Kidney (tissue), 14 donors: ENCODE data around the gene AARS2. TPM values are rescaled to one million over a fixed set of nuclear protein-coding genes. Genes with fewer than 3 reads are reported as not detected.

Experiments used
- DNase-seq, 5 donors: peaks; one replicate each; pipeline ENCODE4 v3.0.0-alpha.2; 2013 to 2020
- FAIRE-seq: peaks from 2 replicates; lab custom pipeline; 2012; peaks lifted over from hg19 to GRCh38; lab: Jason Lieb, UNC
- H3K27ac ChIP-seq, 2 donors: one replicate each; pipeline ENCODE4 v1.7.0; 2013; ENCODE audit warnings: low read depth in 2 of 2, low read length in 2 of 2, inconsistent platforms in 1 of 2
- H3K27me3 ChIP-seq: one replicate; pipeline ENCODE4 v1.7.1; 2013; ENCODE audit warnings: low read length, inconsistent platforms; ENCODE audit not compliant: control insufficient read depth, insufficient read depth
- H3K36me3 ChIP-seq, 3 donors: one replicate each; pipeline versions ENCODE4 v1.7.0 to v1.7.1; 2013; ENCODE audit warnings: low read length in 3 of 3, control low read depth in 1 of 3, inconsistent platforms in 1 of 3; ENCODE audit not compliant: insufficient read depth in 3 of 3, control insufficient read depth in 2 of 3
- H3K4me1 ChIP-seq, 3 donors: one replicate each; pipeline versions ENCODE4 v1.7.0 to v1.7.1; 2013; ENCODE audit warnings: low read length in 3 of 3, inconsistent platforms in 1 of 3, low read depth in 1 of 3; ENCODE audit not compliant: control insufficient read depth in 2 of 3, insufficient read depth in 2 of 3
- H3K4me3 ChIP-seq, 3 donors: one replicate each; pipeline versions ENCODE4 v1.7.0 to v1.8.1; 2013; ENCODE audit warnings: low read length in 3 of 3, control low read depth in 1 of 3, inconsistent platforms in 1 of 3
- H3K9ac ChIP-seq, 3 donors: one replicate each; pipeline versions ENCODE4 v1.7.0 to v1.7.1; 2013; ENCODE audit warnings: low read length in 3 of 3, control low read depth in 1 of 3, inconsistent platforms in 1 of 3
- H3K9me3 ChIP-seq, 3 donors: one replicate each; pipeline versions ENCODE4 v1.7.0 to v1.7.1; 2013; ENCODE audit warnings: low read length in 3 of 3, control low read depth in 1 of 3, inconsistent platforms in 1 of 3; ENCODE audit not compliant: control insufficient read depth in 2 of 3, insufficient read depth in 1 of 3
- intact Hi-C: fragments of 100-400 bp; cut with DNase I; formaldehyde crosslinking; loops from one replicate; pipeline ENCODE4 v1.11.1; 2022
- polyA plus RNA-seq: library from polyadenylated mRNA; stranded (reverse); fragments of 350-450 nt; fragmentation: Illumina TruSeq; extraction: RNeasy Lipid Tissue Mini Kit (QIAGEN cat#74804); gene quantifications from one replicate; pipeline ENCODE4 v1.2.3, GENCODE V29; 2014; ENCODE audit warnings: low read depth, low replicate concordance; ENCODE audit not compliant: insufficient read depth
- total RNA-seq: library from RNA; stranded (reverse); fragmentation: NEBNext Ultra II Directional; extraction: Animal tissue kit (Norgen Biotek cat#: 25700); gene quantifications from one replicate; pipeline ENCODE4 v1.2.1, GENCODE V29; 2021
- TF ChIP-seq, protein P1 (sequence below): IDR thresholded peaks from 3 replicates; pipeline ENCODE4 v1.5.1; 2012; ENCODE audit warnings: mild to moderate bottlenecking, moderate library complexity, borderline replicate concordance; ENCODE audit not compliant: insufficient read depth; ENCODE audit errors: extremely low read depth
- donor health status: control.
- donor health status: control.
- donor health status: control.
- donor health status: control.
- donor health status: control.
- donor health status: DM: yes; HTN: yes; CAD: no.
- donor health status: Normal renal cell carcinoma (clear cell type).

The AARS2 gene
- total and polyA plus RNA-seq, 2 donors from 2014 or later: 5.4 to 12.6 TPM

DNA sequence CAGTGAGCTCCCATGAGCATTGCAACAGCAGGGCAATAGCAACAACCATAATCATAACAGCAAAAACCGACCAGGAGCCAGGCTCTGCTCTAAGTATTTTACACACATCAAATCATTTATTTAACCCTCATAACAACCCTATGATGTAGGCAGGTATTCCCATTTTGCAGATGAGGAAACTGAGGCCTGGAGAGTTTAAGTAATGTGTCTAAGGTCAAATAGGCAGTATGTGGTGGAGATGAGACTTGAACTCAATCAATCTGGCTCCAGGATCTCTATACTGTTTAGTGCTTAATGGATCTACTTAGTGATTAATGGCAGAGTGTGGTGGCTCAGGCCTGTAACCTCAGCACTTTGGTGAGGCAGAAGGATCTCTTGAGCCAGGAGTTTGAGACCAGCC lies 39.5 kb downstream of the AARS2 start:
- no peak overlapping the region for H3K27ac ChIP-seq
- H3K4me3 ChIP-seq: no peak overlapping the region
- intact Hi-C loops: no loop called here
- TF ChIP-seq, protein P1, sequence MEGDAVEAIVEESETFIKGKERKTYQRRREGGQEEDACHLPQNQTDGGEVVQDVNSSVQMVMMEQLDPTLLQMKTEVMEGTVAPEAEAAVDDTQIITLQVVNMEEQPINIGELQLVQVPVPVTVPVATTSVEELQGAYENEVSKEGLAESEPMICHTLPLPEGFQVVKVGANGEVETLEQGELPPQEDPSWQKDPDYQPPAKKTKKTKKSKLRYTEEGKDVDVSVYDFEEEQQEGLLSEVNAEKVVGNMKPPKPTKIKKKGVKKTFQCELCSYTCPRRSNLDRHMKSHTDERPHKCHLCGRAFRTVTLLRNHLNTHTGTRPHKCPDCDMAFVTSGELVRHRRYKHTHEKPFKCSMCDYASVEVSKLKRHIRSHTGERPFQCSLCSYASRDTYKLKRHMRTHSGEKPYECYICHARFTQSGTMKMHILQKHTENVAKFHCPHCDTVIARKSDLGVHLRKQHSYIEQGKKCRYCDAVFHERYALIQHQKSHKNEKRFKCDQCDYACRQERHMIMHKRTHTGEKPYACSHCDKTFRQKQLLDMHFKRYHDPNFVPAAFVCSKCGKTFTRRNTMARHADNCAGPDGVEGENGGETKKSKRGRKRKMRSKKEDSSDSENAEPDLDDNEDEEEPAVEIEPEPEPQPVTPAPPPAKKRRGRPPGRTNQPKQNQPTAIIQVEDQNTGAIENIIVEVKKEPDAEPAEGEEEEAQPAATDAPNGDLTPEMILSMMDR: no peak
- DNase-seq (no peak), FAIRE-seq (no peak)
- no peaks in the 10 kb centered on the region for H3K36me3 ChIP-seq
- H3K4me1 ChIP-seq: peaks cover 0 to 2% (median 0%) of the 10 kb centered on the region in 3 donors
- no peak overlapping the region for H3K9ac ChIP-seq
- no peaks in the 10 kb centered on the region for H3K9me3 ChIP-seq
- peaks cover 14% of the 10 kb centered on the region for H3K27me3 ChIP-seq

DNA sequence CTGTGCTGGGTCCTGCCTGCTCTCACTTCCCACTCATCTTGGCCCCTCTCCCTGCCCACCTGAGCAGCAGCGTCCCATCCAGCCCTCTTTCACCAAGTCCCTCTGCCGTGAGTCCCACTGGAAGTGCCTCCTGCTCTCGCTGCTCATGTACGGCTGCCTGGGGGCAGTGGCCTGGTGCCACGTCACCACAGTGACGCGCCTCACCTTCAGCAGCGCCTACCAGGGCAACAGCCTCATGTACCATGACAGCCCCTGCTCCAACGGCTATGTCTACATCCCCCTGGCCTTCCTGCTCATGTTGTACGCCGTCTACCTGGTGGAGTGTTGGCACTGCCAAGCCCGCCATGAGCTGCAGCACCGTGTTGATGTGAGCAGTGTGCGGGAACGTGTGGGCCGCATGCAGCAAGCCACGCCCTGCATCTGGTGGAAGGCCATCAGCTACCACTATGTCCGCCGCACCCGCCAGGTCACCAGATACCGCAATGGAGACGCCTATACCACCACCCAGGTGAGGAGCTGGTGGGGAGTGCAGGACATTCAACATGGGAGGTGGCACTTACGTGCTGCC lies 40.1 kb downstream of the AARS2 start:
- Histone ChIP-seq H3K36me3 (no peaks in the 10 kb centered on the region), H3K27ac (no peak overlapping the region), H3K27me3 (peaks cover 12% of the 10 kb centered on the region), H3K4me1 (peaks cover 0 to 2% (median 0%) of the 10 kb centered on the region in 3 donors), H3K9ac (no peak overlapping the region), H3K9me3 (no peaks in the 10 kb centered on the region), H3K4me3 (no peak overlapping the region)
- TF ChIP-seq, protein P1: no peak
- DNase-seq (no peak), FAIRE-seq (no peak)
- intact Hi-C loops: no loop called here

DNA sequence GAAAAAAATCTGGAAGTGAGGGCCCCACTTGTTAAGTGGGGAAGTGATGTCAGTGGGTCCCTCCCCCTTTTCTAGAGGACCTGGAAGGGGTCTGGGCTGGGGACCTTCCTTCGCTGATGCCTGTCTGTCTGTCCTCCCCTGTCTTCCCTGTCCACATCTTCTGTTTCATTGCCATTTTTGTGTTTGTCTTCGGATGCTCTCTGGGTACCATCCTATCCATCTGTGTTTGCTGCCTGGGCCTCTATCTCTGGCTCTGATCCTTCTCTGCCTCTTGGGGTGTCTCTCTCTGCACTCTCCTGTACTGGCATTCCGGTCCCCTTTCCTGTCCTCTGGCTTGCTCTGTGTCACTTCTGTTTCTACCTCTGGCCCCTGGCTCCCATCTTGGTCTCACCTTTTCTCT lies 40.6 kb downstream of the AARS2 start:
- DNase-seq (no peak), FAIRE-seq (no peak)
- intact Hi-C loops: no loop called here
- Histone ChIP-seq H3K4me3 (no peak overlapping the region), H3K36me3 (no peaks in the 10 kb centered on the region), H3K9me3 (no peaks in the 10 kb centered on the region), H3K27ac (no peak overlapping the region), H3K4me1 (peaks cover 0 to 2% (median 0%) of the 10 kb centered on the region in 3 donors), H3K27me3 (peaks cover 12% of the 10 kb centered on the region), H3K9ac (no peak overlapping the region)
- TF ChIP-seq, protein P1: no peak

DNA sequence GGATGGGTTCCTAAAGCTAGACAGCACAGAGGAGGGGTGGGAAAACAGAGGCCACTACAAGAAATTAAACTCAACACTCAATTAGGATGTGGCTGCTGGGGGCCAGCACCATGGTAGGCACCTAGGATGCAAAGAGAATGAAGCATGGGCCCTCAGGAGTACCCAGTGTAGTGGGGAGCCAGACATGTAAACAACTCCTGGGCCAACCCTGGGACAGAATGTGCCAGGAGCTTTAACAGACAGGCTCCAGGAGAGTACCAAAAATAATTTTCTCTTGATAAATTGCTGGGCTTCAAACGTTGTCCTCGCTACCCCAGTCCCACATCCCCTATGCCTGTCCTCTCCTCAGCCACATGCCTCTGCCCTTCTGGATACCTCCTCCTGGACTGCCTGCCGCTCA lies 41.2 kb downstream of the AARS2 start:
- H3K36me3 ChIP-seq: no peaks in the 10 kb centered on the region
- H3K9ac ChIP-seq: no peak overlapping the region
- TF ChIP-seq, protein P1: no peak
- no peak overlapping the region for H3K27ac ChIP-seq
- no peak for FAIRE-seq
- peaks cover 0 to 2% (median 0%) of the 10 kb centered on the region in 3 donors for H3K4me1 ChIP-seq
- DNase-seq: no peak
- no peaks in the 10 kb centered on the region for H3K9me3 ChIP-seq
- no peak overlapping the region for H3K4me3 ChIP-seq
- H3K27me3 ChIP-seq: peaks cover 12% of the 10 kb centered on the region
- intact Hi-C loops: no loop called here
